NCI-H2029 treated with DMSO at 0.1 percent for 48 hours (cell line): ENCODE data around the gene PRR11.
"Not testable (repeated sequence)": the region's sequence is repeated elsewhere in the genome, so short reads cannot be mapped to it uniquely, and the experiment has no call there.

Experiments used
- DNase-seq: peaks from one replicate; lab custom pipeline; 2025; lab: John Stamatoyannopoulos, UW

PRR11 gene

GRCh38 chr17:59219992-59220327, 64.4 kb downstream of the PRR11 start:
- peak; percentile 37 for DNase-seq

GRCh38 chr17:59220328-59221158, 65.0 kb downstream of the PRR11 start, which contains the start of gene GDPD1:
GDPD1 (plus strand) TSS chr17:59220511; CDS start chr17:59220610, 99 bp downstream.
- peak; percentile 76 for DNase-seq

- DNase-seq = no peak
Observed at GRCh38 chr17:59221159-59221847, 65.8 kb downstream of the PRR11 start.

- no peak for DNase-seq
Observed at GRCh38 chr17:59223813-59224212, 68.3 kb downstream of the PRR11 start.

- DNase-seq = not testable (repeated sequence)
Observed at GRCh38 chr17:59228588-59228987, 73.0 kb downstream of the PRR11 start.

GRCh38 chr17:59230764-59231163, 75.2 kb downstream of the PRR11 start:
- DNase-seq = no peak

GRCh38 chr17:59234631-59235030, 79.1 kb downstream of the PRR11 start:
- no peak for DNase-seq

- DNase-seq = no peak
Observed at GRCh38 chr17:59238906-59239305, 83.4 kb downstream of the PRR11 start.

GRCh38 chr17:59244081-59244480, 88.5 kb downstream of the PRR11 start:
- DNase-seq = no peak
